ENCODE data around the gene GSN. TPM values are rescaled to one million over a fixed set of nuclear protein-coding genes. Genes with fewer than 3 reads are reported as not detected.

The GSN gene
- 125 and 137 TPM in 2 replicates for total RNA-seq (2014; rRNA removed; shearing (Covaris generic))

GRCh38 chr9:121267689-121268597 is at the start of gene GSN:
Gene GSN (plus strand): TSS chr9:121268162. CDS start chr9:121301972, 33,810 bp downstream.
- DNase-seq (ENCODE audit: low spot score), result peak; percentile 60

- DNase-seq (ENCODE audit: low spot score), result no peak
Observed at GRCh38 chr9:121218357-121219027, 49.5 kb upstream of the GSN start.

- no peak for DNase-seq (ENCODE audit: low spot score)
Observed at GRCh38 chr9:121219530-121219929, 48.4 kb upstream of the GSN start.

GRCh38 chr9:121220996-121221663 is 46.8 kb upstream of the GSN start:
- no peak for DNase-seq (ENCODE audit: low spot score)

- no peak for DNase-seq (ENCODE audit: low spot score)
Observed at GRCh38 chr9:121221664-121222055, 46.3 kb upstream of the GSN start.

- peak; percentile 53 for DNase-seq (ENCODE audit: low spot score)
Observed at GRCh38 chr9:121222524-121223171, 45.3 kb upstream of the GSN start.

- DNase-seq (ENCODE audit: low spot score), result no peak
Observed at GRCh38 chr9:121225240-121225639, 42.7 kb upstream of the GSN start.

GRCh38 chr9:121226175-121226574 is 41.8 kb upstream of the GSN start:
- no peak for DNase-seq (ENCODE audit: low spot score)

GRCh38 chr9:121227862-121228261 is 40.1 kb upstream of the GSN start:
- DNase-seq (ENCODE audit: low spot score), result no peak

- no peak for DNase-seq (ENCODE audit: low spot score)
Observed at GRCh38 chr9:121230256-121230655, 37.7 kb upstream of the GSN start.

- DNase-seq (ENCODE audit: low spot score), result no peak
Observed at GRCh38 chr9:121232251-121232650, 35.7 kb upstream of the GSN start.

- peak; percentile 76 for DNase-seq (ENCODE audit: low spot score)
Observed at GRCh38 chr9:121233906-121234831, 33.8 kb upstream of the GSN start.

- peak; percentile 74 for DNase-seq (ENCODE audit: low spot score)
Observed at GRCh38 chr9:121234832-121235161, 33.2 kb upstream of the GSN start.

- DNase-seq (ENCODE audit: low spot score), result no peak
Observed at GRCh38 chr9:121235512-121235911, 32.5 kb upstream of the GSN start.

- no peak for DNase-seq (ENCODE audit: low spot score)
Observed at GRCh38 chr9:121237916-121238315, 30.0 kb upstream of the GSN start.

- no peak for DNase-seq (ENCODE audit: low spot score)
Observed at GRCh38 chr9:121239071-121239470, 28.9 kb upstream of the GSN start.

- no peak for DNase-seq (ENCODE audit: low spot score)
Observed at GRCh38 chr9:121239851-121240250, 28.1 kb upstream of the GSN start.

- no peak for DNase-seq (ENCODE audit: low spot score)
Observed at GRCh38 chr9:121240472-121241135, 27.4 kb upstream of the GSN start.

GRCh38 chr9:121242219-121242958 is 25.6 kb upstream of the GSN start:
- DNase-seq (ENCODE audit: low spot score), result no peak

GRCh38 chr9:121242959-121243346 is 25.0 kb upstream of the GSN start:
- DNase-seq (ENCODE audit: low spot score), result no peak

Measured in H4 (cell line).